Activated CD8-positive, alpha-beta memory T cell treated with anti-CD3 and anti-CD28 coated beads for 36 hours (primary cell): ENCODE measurements around the gene SMARCC1. TPM values are rescaled to one million over a fixed set of nuclear protein-coding genes. Genes with fewer than 3 reads are reported as not detected.

Experiments used
- CTCF ChIA-PET: fragments of 350-600 bp; sonication (Branson Sonifier 250); formaldehyde crosslinking; loops from one replicate; lab custom pipeline; 2021; ENCODE audit warnings: antibody characterized with exemption; lab: Charles Lee
- POLR2A ChIA-PET: fragments of 350-600 bp; sonication (Branson Sonifier 250); formaldehyde crosslinking; loops from one replicate; lab custom pipeline; 2021; ENCODE audit warnings: antibody characterized with exemption; lab: Charles Lee
- total RNA-seq, 2 experiments: library from RNA; stranded (reverse); gene quantifications; one replicate each; pipeline ENCODE4 v1.2.3, GENCODE V29; 2021

Gene SMARCC1
- total RNA-seq, 2 experiments from 2014 or later = 111 TPM

GRCh38 chr3:47613722-47614121 lies 168.0 kb downstream of the SMARCC1 start:
- POLR2A ChIA-PET = no interaction called here
- CTCF ChIA-PET = no interaction called here

DNA sequence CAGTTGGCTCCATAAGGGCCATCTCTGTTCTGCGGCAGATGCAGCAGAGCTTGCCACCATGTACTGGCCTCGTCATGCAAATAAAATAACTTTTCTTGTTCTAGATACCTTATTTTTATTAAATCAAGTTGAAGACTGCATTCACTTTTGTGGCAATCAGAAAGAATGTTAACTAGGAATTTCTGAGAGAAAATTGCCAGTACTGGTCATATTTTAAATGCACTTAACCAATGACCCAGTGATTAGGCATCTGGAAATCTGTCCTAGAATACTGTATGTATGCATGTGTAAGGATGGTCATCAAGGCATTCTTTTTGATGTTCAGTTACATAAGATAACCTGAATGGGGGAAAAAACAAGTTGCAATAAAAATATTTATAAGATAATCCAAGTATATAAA lies 168.8 kb downstream of the SMARCC1 start:
- POLR2A ChIA-PET = no interaction called here
- CTCF ChIA-PET = no interaction called here

DNA sequence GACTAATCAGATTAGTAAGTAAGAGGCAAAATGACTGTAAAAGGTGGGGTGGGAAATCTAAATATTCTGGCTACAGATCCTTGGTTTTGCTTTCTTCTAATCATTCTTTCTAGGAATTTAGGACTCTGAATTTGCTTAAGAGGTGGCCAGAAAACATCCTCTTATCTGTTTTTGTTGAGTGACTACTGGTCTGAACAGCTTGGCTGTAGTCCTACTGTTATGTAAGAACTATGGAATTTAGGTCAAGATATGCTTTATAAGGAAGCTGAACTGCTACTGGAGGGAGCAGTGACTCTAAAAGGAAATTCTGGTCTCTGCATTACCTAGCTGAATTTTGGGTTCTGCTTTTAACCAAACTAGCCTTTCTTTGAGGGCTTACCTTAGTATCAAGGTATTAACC lies 169.5 kb downstream of the SMARCC1 start:
- ChIA-PET POLR2A (no interaction called here), CTCF (no interaction called here)

DNA sequence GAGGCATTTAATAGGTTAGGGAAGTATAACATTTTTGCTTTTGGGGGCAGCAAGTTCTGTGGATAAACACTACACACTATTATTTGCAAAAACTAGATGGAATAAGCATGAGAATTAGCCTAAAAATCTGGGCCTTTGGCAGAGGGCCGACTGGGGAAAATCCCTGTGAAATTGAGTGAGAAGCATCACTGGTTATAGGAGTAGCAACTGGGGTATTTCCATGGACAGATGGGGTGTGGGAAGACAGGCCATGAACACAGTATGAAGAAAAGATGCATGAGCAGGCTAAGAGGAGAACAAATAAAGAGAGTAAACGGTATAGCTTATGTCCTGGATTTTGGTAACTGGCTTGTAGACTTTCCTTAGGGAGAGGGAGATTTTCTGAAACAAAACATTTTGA lies 170.1 kb downstream of the SMARCC1 start:
- POLR2A ChIA-PET = no interaction called here
- CTCF ChIA-PET = no interaction called here

DNA sequence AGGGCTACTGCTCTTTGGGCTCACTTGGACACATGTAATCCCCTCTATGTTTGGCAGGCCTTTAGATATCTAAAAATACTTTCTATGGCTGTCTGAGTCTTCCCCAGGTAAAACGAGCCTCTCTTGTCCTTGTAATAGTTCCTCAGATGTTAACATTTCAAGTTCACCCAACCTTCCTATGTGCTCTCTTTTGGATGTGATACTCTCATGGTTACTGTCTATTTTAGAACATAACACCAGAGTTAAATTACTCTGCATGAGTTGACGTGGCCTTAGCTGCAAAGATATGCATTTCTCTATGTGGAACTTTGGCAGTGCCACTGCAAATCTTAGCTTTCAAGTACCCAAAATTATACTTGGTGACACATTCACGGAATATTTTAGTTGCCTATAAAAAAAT lies 171.1 kb downstream of the SMARCC1 start:
- CTCF ChIA-PET = no interaction called here
- POLR2A ChIA-PET = no interaction called here

DNA sequence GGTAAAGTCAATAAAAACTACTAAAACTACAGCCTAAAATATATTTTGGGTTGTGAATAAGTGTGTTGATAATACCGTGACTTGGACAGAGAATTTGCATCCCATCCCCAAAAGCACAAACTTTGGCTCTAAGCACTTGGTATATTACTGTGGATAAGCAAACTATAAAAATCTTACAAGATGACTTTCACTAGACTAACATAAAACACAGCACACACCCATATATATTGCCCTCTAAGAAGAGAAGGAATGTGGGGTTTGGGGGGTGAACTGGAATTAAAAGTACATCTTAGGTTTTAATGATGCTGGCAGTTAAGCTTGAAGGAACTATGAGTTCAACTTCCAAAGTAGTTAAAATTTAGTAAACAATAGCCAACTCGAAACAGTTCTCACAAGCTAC lies 174.4 kb downstream of the SMARCC1 start:
- ChIA-PET POLR2A (no interaction called here), CTCF (no interaction called here)

DNA sequence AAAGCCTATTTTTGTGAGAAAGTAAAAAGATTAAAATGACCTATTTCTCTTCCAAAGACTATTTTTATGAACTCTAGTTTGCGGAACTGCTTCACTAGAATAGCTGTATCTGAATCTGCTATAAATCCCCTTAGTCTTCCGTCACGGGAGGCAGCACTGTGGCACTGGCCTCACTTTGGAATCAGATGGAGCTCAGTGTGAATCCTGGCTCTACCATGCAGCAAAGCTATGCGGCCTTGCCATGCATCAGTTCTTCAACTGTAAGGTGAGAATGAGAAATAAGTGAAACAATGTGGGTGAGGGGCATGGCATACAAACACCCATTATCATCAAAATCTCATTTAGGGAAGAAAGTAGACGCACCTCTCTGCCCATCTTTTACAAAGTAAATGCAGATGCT lies 175.5 kb downstream of the SMARCC1 start:
- POLR2A ChIA-PET = interaction anchor here (0.5 kb wide), 1 partner anchor 206 kb away, joined by 4 read pairs; no protein-coding TSS in a partner anchor
- CTCF ChIA-PET = no interaction called here

- ChIA-PET CTCF (no interaction called here), POLR2A (interaction anchor here (0.5 kb wide), 1 partner anchor 206 kb away, joined by 4 read pairs; no protein-coding TSS in a partner anchor)
These were observed 176.0 kb downstream of the SMARCC1 start for GRCh38 chr3:47605652-47606051.

DNA sequence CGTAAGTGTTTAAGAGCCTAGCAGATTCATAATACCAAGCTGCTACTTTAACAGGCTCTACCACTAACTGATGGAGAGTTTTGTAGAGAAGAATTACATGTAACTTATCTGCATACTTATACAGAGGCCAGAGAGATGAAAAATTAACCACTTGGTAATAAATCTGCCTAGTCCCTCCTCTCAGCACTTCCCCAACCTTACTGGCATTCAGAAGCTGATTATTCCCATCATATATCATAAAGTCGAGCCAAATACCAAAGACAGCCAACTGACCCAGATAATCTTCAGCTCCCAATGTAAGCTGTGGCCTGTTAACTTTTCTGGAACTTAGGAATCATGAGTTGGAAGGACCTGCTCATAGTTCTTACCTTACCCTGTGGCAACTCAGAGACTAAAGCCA lies 177.5 kb downstream of the SMARCC1 start:
- ChIA-PET CTCF (no interaction called here), POLR2A (no interaction called here)

DNA sequence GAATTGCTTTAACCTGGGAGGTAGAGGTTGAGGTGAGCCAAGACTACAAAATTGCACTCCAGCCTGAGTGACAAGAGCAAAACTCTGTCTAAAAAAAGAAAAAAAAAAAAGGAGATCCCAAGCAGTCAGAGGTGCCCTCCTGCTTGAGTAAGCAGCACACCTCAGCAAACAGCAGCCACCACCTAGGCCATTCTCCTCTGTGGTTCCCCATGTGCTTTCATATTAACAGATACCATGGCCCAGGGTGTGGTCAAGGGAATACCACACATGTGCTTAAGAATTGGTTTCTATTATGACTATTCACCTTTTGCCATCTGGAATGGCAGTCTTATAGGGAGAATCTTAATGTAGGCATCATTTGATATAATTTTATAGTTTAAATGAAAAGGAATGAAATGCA lies 178.4 kb downstream of the SMARCC1 start:
- CTCF ChIA-PET = no interaction called here
- POLR2A ChIA-PET = no interaction called here

GRCh38 chr3:47601281-47601680 lies 180.4 kb downstream of the SMARCC1 start:
- ChIA-PET CTCF (interaction anchor here (0.7 kb wide), 2 partner anchors 196 to 592 kb away, joined by 3 to 5 read pairs; no protein-coding TSS in a partner anchor), POLR2A (no interaction called here)

GRCh38 chr3:47594792-47595191 lies 186.9 kb downstream of the SMARCC1 start:
- ChIA-PET POLR2A (no interaction called here), CTCF (no interaction called here)

DNA sequence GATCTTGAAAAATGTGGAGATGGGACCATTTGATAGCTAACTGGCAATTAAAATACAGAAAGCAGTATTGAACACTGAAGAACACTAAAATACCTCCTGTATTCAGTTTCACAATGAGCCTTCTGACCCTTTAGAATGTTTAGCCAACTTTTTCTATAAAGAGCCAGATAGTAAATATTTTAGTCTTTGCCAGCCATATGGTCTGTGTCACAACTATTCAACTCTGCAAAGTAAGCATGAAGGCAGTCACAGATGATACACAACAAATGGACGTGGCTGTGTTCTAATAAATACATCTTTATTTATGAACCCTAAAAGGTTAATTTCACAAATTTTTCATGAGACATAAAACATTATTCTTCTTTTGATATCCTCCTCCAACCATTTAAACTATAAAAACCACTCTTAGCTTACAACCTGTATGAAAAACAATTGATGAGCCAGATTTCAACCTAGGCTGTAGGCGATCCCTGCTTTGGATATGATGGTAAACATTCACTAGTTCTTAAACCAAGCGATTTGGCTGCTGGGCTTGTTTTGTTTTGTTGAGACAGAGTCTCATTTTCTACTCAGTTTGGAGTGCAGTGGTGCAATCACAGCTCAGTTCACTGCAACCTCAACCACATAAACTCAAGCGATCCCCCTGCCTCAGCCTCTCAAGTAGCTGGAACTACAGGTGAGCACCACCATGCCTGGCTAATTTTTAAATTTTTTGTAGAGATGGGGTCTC lies 189.5 kb downstream of the SMARCC1 start:
- POLR2A ChIA-PET = no interaction called here
- CTCF ChIA-PET = interaction anchor here (0.6 kb wide), 1 partner anchor 196 kb away, joined by 3 read pairs; no protein-coding TSS in a partner anchor

DNA sequence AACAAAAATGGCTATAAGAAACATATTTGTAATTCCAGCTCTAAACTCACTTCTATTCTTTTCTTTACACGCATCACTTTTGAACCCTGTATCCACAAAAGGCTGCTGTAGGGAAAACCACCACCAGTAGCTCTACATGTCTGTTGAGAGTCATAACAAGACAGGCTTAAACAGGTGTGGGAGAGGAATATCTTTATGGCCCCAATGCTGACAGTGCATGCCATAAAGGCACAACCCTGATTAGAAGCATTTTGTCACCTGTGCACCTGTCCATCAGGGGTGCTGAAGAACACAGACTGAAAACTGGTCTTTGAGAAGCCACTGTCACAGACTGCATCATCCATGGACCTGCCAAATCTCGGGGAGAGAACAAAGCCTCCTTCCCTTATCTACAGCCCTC lies 191.5 kb downstream of the SMARCC1 start:
- ChIA-PET POLR2A (no interaction called here), CTCF (no interaction called here)

DNA sequence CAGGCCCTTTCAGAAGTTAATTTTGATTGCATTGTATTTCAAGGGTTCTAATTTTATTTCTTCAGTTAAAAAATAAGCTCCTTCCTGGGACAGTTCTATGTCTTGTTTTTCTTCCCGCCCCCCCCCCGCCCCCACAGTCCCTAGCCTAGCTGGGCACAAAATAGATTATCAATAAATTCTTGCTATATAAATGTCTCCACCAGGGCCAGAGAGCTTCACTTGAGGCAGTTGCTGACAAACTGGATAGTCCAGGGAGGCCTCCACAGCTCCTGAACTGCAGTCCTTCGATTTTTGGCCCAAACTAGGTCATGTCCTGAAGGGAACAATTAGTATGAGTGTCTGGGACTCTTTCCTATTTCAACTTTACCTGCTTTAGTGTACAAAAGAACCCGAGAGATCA lies 193.1 kb downstream of the SMARCC1 start:
- ChIA-PET POLR2A (no interaction called here), CTCF (interaction anchor here (1.2 kb wide), 1 partner anchor 18 kb away, joined by 4 read pairs; no protein-coding TSS in a partner anchor)

- POLR2A ChIA-PET = interaction anchor here (0.6 kb wide), 1 partner anchor 13 kb away, joined by 4 read pairs; no protein-coding TSS in a partner anchor
- CTCF ChIA-PET = interaction anchor here (1.2 kb wide), 1 partner anchor 18 kb away, joined by 4 read pairs; no protein-coding TSS in a partner anchor
These were observed 193.6 kb downstream of the SMARCC1 start for GRCh38 chr3:47588053-47588452.

GRCh38 chr3:47586746-47587145 lies 194.9 kb downstream of the SMARCC1 start:
- ChIA-PET POLR2A (no interaction called here), CTCF (interaction anchor here (1.3 kb wide), 1 partner anchor 10 kb away, joined by 5 read pairs; no protein-coding TSS in a partner anchor)

- CTCF ChIA-PET = no interaction called here
- POLR2A ChIA-PET = interaction anchor here (0.6 to 0.7 kb wide), 3 partner anchors 101 to 1045 kb away, joined by 3 to 9 read pairs (median 3); no protein-coding TSS in a partner anchor
These were observed 198.2 kb downstream of the SMARCC1 start for GRCh38 chr3:47583320-47584075.

- CTCF ChIA-PET = no interaction called here
- POLR2A ChIA-PET = no interaction called here
These were observed 199.9 kb downstream of the SMARCC1 start for GRCh38 chr3:47581835-47582234.

GRCh38 chr3:47581422-47581821 lies 200.3 kb downstream of the SMARCC1 start:
- CTCF ChIA-PET = no interaction called here
- POLR2A ChIA-PET = no interaction called here
